ENCODE data around the gene FOXD2.
"Not testable (repeated sequence)": the region's sequence is repeated elsewhere in the genome, so short reads cannot be mapped to it uniquely, and the experiment has no call there.

The FOXD2 gene

GRCh38 chr1:47440599-47441081 lies 2.8 kb downstream of the FOXD2 start:
- DNase-seq (ENCODE audit: low spot score) = no peak

GRCh38 chr1:47441450-47442106 lies 3.7 kb downstream of the FOXD2 start:
- DNase-seq (ENCODE audit: low spot score) = no peak

DNA sequence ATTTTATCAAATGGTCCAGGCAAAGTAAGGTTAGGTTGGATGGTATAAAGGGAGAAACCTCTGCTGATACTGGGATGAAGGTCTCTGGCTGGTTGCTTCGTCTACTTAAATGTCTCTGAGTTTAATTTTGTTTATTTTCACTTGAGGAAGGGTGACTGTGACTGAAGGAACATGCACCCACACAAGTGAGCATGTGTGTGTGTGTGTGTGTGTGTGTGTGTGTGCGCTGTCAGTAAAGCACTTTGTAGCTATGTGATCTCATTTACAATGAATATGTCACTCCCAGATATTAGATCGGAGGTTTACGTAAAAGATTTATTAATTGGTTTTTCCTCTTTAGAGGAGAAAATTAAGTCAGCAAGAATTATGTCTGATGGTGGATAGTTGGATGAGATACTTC lies 4.4 kb downstream of the FOXD2 start:
- DNase-seq (ENCODE audit: low spot score) = no peak

DNA sequence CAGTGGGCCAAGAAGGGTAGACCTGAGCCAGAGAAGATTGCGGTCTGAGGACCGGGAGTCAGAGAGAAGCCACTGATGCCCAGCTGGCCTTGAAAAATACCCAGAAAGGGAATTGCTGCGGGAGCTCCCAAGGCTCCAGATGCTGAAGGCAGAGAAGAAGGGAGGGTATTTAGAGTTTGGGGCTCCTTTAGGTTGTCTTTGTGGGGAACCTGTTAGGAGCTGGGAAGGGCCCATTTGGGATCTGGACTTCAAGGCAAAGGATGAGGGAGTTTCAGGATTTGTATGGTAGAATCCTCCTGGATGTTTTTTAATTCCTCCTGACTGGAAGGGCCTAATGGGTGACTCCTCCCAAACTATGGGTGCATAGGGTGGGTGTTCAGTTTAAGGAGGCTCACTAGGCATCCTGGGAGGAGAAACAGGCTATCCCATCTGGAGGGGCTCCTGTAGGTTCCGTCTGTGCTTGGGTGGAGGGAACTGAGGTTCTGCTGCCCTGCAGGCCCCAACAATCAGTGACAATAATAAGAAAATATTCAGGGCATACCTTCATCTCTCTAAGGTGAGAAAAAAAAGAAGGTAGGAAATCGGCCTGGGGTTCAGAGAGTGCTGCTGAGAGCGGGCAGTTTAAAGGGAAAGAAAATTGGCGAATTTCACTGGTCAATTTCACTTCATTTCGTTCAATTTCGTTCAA lies 5.1 kb downstream of the FOXD2 start:
- no peak for DNase-seq (ENCODE audit: low spot score)

- no peak for DNase-seq (ENCODE audit: low spot score)
Observed at GRCh38 chr1:47443530-47444296, 5.9 kb downstream of the FOXD2 start.

- DNase-seq (ENCODE audit: low spot score) = no peak
Observed at GRCh38 chr1:47444297-47444561, 6.4 kb downstream of the FOXD2 start.

DNA sequence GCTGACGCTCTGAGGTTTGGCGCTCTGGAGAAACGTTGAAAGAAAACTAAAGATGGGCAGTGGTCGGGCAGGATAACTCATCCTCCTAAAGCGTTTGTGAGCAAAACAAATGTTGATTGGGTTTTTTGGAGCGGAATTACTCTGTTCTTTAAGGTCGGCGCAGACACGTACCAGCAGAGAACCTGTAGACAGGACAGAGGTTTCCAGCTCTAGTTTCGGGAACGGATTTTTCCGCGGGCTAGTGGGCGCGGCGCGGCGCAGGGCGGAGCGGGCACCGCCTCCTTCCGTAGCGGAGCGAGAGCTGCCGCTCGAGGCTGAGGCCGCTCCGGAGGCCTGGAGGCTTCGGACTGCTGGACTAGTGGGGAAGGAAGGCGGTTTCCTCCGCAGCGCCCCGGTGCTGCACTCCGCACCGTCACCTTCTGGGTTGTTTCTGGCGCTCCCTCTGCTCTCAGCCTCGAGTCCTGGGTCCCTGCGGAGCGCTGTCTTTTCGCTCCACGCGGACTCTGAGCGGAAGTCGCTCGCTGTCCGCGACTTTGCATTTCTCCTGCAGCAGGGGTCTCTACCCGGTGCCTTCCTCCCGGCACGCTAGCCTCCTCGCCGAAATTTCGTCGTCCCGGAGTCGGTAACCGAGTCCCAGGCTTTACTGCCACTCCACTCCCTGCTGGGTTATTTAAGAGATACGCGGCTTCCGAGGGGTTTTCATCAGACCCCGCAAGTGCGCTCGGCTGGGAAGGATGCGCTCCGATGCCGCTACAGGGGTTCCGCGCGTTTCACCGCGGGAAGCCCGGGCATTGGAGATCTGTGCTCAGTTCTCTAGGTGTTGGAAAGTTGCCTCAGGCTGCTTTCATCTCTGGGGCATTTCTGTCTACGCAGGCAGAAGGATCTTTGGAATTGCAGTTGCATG lies 7.0 kb downstream of the FOXD2 start:
- no peak for DNase-seq (ENCODE audit: low spot score)

DNA sequence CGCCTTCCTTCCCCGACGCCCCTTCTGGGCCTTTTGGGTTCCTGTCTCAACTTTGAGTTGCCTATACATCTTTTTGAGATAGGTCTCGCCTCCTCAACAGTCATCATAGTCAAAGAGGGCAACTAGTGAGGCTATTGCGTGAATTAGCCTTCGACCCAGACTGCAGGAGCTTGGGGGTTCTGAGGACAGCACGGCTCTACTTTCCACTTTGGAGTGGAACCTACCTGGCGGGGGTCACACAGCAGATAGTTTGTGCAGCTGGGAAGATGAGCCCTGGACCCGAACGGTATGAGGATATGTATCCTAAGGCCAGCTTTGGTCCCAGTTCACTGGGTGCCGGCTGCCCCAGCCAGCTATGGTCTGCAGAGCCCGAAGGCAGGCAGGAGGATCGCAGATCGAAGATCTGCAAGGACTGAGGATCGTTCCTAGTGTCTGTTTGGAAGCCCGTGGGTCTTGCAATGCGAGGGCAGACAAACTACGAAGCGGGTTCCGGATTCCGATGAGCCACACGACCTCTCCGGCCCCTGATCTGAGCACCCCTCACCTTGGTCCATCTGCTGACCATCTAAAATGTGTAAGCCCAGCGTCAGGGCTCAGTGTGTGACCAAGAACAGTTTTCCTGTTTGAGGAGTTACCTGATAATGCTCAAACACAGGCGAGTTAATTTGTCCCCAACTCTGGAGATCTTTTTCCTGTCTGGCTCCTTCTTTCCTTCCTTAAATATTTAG lies 8.1 kb downstream of the FOXD2 start:
- no peak for DNase-seq (ENCODE audit: low spot score)

DNA sequence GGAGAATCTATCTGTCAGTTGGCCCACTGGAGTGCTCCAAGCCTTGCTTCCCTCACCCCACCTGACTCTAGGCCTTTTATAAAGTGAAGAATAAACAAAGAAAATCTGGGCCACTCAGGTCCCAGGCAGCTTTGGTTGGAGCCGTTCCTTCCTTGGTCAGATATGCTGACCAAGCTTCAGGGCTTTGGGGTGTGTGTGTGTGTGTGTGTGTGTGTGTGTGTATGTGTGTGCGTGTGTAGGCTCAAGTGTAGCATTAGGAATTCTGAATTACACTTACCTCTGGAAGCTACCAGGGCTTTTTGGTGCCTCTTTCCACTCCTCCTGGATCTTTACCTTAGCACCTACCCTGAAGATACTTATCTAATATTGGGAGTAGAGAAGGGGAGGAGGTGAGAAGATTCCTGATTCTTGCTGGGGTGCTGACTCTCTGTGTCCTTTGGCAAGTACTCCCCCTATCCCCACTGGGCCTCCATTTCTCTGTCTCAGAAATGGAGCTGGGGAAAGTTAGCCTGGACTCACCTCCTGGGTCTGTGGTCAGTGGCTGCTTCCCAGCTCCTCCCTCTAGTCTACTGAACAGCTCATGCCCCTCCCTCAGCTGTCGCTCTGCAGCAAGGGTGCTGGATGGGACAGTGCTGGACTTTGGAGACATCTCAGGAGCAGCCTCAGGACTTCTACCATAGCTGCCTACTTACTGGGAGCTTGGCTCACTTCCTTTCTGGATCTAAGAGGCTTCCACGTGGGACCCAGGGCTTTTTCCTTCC lies 10.8 kb downstream of the FOXD2 start:
- no peak for DNase-seq (ENCODE audit: low spot score)

DNA sequence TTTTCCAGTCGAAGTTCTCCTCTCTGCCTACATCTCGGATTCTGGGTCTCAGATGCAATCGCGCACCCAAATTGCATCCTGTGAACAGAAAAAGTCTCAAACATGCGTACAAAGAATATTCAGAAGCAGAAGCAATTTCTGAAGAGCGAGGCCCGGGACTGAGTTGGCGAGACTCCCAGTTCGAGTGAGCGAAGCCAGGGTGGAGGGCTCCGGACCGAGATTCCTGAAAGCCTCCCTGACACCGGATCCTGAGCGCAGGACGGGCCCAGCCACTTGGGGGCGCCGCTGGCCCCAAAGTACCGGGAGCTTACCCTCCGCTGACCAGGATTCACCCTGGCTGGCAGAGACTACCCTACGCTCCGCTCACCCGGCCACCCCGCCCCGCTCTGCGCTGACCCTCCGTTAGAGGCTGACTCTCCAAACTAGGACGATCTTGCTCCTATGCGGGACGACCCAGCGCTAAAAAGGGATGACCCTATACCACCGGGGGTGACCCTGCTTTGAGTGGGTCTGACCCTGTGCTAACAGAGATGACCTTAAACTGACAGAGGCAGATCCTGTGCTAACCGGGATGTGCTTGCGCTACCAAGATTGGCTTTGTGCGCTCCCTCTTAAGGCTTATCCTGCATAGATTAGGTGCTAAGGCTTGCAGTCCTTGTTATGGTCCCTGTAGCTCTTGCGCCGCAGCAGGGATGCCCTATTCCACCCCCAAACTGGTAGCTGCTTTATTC lies 12.1 kb downstream of the FOXD2 start:
- DNase-seq (ENCODE audit: low spot score) = peak; percentile 94

- no peak for DNase-seq (ENCODE audit: low spot score)
Observed at GRCh38 chr1:47450606-47451005, 12.8 kb downstream of the FOXD2 start.

DNA sequence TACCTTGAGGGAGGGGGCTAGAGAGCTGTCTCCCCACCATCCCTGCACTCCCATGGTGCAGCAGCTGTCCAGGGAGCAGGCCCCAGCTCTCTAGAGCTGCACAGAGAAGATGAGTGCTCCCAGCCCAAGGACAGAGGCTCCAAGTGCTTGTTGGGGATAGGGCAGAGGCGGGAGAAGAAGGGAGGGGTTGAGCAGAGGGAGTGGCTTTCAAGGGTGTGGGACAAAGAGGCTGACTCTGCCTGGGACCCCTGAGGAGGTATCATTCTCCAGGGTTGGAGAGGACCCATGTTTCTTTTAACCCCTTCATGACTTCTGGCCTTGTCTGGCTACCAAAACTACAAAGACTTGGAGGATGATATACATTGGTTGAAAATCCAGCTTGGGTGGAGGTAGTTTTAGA lies 14.6 kb downstream of the FOXD2 start:
- DNase-seq (ENCODE audit: low spot score) = no peak

DNA sequence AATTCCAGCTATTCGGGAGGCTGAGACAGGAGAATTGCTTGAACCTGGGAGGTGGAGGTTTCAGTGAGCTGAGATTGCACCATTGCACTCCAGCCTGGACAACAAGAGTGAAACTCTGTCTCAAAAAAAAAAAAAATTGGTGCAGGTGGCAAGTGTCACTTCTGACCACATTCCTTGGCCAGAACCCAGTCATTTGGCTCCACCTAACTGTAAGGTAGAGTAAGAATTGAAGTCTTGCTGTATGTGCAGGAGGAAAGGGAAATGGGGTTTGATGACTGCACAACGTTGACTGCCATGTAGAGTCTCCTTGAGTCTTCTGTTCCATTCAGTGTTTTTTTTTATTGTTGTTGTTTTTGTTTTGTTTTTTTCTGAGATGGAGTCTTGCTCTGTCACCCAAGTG lies 16.1 kb downstream of the FOXD2 start:
- not testable (repeated sequence) for DNase-seq (ENCODE audit: low spot score)

- no peak for DNase-seq (ENCODE audit: low spot score)
Observed at GRCh38 chr1:47456250-47456649, 18.4 kb downstream of the FOXD2 start.

DNA sequence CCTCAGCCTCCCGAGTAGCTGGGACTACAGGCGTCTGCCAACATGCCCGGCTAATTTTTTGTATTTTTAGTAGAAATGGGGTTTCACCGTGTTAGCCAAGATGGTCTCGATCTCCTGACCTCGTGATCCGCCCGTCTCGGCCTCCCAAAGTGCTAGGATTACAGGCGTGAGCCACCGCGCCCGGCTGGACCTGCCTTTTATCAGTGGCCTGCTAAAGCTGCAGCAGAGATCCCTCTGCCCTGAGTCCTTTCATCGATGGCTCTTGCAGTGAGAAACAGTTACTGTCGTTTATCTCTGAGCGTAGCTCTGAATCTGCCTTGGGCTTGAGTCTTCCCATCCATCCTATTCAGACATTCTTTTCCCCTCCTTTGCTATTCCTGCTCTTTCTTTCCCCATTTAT lies 19.7 kb downstream of the FOXD2 start:
- DNase-seq (ENCODE audit: low spot score) = not testable (repeated sequence)

DNA sequence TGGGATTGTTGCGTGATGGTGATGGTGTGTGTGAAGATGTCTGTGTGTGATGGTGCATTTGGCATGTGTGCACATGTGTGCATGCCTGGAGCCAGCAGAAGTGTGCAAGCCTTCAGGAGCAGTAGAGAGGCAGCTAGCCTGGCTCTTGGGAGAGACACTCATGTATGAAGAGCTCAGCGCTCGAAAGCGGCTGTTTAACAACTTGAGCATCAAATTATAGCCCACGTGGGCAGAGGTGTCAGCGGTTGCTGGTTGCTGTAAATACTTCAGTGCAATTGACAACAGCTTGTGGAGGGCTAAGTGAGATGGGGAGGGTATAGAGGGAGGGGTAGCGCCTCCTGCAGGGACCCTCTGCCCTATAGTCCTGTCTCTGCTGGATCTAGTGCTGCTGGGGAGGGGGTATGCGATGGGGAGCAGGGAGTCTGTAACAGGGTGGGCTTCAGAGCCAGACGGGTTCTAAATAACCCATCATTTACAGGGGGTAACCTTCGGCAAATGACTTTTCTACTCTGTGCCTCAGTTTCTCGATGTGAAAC lies 21.5 kb downstream of the FOXD2 start:
- DNase-seq (ENCODE audit: low spot score) = no peak

GRCh38 chr1:47460040-47460439 lies 22.2 kb downstream of the FOXD2 start:
- no peak for DNase-seq (ENCODE audit: low spot score)

GRCh38 chr1:47460456-47460855 lies 22.6 kb downstream of the FOXD2 start:
- no peak for DNase-seq (ENCODE audit: low spot score)

DNA sequence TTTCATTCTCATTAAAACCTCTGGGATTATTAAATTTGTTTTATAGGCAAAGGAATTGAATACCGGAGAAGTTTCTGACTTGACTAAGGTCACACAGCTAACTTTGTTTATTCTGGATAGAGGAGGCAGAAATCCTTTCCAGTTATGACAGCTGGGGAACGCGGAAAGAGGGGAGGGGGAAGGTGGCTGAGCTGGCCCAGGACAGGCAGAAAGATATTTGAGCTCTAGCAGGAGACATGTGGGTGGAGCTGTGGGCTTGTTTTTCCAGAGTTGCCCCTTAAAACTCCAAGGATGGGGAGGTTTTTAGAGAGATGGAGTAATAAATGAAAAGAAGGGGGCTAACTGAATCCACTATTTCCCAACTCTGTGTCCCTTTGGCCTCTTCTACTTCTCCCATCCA lies 27.8 kb downstream of the FOXD2 start:
- DNase-seq (ENCODE audit: low spot score) = no peak
